Neural progenitor cell (in vitro differentiated cells): ENCODE measurements around the gene PTTG2.

ENCODE experiments used
- CTCF ChIP-seq: fragments of 200-600 bp; sonication (generic); IDR thresholded peaks from 2 replicates; pipeline ENCODE4 v1.5.1; 2017; ENCODE audit warnings: antibody characterized with exemption, mild to moderate bottlenecking
- EZH2 ChIP-seq: fragments of 200-600 bp; sonication (generic); IDR thresholded peaks from 2 replicates; pipeline ENCODE4 v1.6.1; 2017; ENCODE audit warnings: antibody characterized with exemption, mild to moderate bottlenecking, moderate library complexity
- EZH2phosphoT487 ChIP-seq: fragments of 200-600 bp; sonication (generic); IDR thresholded peaks from 2 replicates; pipeline ENCODE4 v1.6.1; 2017; ENCODE audit warnings: antibody characterized with exemption

DNA sequence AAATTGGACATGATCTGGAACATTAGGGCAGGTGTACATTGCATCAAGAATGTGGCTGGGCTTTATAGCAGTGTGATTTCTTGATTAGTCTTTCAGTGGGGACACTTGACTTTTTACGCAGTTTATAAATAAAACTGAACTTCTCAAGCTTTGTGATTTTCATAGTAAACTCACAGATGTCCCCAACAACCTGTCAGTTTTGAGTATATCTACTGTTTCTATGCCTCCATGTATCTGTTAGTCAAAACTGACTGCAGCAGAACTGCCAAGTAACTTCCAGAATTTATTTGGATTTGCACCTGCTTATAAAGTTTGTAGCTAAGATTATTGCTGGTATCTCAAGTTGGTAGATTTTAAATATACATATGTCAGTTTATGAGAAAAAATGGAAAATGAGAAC, 20.0 kb downstream of the PTTG2 start:
- no peak for TF ChIP-seq EZH2
- TF ChIP-seq CTCF: no peak
- no peak for TF ChIP-seq EZH2phosphoT487
